ENCODE measurements around the gene ATXN7L1. TPM values are rescaled to one million over a fixed set of nuclear protein-coding genes. Genes with fewer than 3 reads are reported as not detected.

Gene ATXN7L1
- total RNA-seq, 6 experiments from 2014 or later, result 7.1 to 15.7 (median 11.0) TPM

DNA sequence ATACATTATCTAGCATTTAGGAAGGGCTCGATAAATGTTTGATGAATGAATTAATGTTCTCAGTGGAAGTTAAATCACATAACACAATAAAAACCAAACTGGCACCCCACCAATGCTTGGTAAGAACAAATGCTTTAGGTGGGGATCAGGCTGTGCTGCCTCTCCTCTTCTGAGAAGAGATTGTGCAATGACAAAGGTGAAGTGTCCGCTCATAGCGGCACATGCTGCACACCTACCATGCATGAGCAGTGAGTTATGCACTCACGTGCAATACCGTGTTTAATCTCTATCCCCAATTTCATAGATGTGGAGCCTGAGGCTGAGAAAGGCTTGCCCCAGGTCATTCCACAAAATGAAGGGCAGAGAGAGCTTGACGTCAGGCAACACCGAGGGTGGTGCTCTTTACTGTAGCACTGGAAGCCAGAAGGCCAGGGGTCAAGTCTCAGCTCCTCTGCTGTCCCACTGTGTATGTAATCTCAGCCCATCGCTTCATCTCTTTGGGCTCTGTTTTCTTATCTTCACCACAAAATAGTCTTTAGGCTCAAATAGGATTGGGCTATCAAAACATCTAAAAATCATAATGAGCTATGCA, 222.2 kb downstream of the ATXN7L1 start:
- TF ChIP-seq POLR2A (IDR thresholded peaks at IDR 0.05) (no peak), CTCF (IDR thresholded peaks at IDR 0.05) (no peak)
- DNase-seq (no peak), ATAC-seq (no peak)
- Histone ChIP-seq H3K36me3 (no peaks in the 10 kb centered on the region), H3K27ac (no peak overlapping the region), H3K27me3 (no peaks in the 10 kb centered on the region), H3K9me3 (no peaks in the 10 kb centered on the region), H3K4me3 (no peak overlapping the region), H3K4me1 (peaks cover 0 to 36% (median 16%) of the 10 kb centered on the region in 4 donors)
- WGBS (ENCODE audit: insufficient coverage, low coverage, low lambda C conversion rate, missing lambda C conversion rate), result 86% methylated on average over 2 of the region's 8 CpGs
- intact Hi-C loops (cut with DNase I), result loop anchor here in 1 of 2 donors (10.0 kb wide), 1 partner anchor 391 kb away; no protein-coding TSS in a partner anchor

- H3K4me1 ChIP-seq, result peaks cover 0 to 43% (median 20%) of the 10 kb centered on the region in 4 donors
These were observed 222.9 kb downstream of the ATXN7L1 start for GRCh38 chr7:105653441-105654005.

DNA sequence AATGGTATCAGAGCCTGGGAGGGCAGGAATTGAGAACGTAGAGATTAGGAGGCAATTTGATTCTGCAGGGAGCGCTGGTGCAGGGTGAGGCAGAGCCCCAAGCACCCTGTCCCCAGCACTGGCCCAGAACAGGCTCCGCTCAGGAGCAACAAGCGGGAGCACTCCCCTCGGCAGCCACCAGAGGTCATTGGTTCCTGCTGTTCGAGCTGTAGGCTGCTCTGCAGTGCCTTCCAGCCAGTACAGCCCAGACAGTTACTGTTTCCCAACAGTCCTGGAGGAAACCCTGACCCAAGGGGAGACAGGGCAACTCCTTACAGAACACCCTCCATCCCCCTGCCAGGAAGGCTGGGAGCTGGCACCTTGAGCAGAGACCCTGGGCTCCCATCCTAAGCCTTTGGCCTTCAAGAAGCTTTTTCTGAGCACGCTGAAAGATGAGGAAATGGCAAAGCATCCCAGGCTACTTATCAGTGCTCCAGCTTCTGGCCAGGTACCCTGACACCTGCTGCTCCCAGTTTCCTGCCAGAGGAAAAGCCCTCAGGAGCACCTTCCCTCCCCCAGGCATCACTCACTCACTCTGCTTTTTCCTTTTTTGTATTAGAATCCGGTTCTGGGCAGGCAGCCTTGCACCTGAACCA, 223.9 kb downstream of the ATXN7L1 start:
- peak; percentile 81 to 83 (median 82) for DNase-seq
- H3K4me3 ChIP-seq, result no peak overlapping the region
- no peaks in the 10 kb centered on the region for H3K27me3 ChIP-seq
- WGBS (ENCODE audit: insufficient coverage, low coverage, low lambda C conversion rate, missing lambda C conversion rate), result 14% methylated on average over 3 of the region's 8 CpGs
- H3K27ac ChIP-seq, result peak overlapping the region in 1 of 3 donors; percentile 18
- ATAC-seq, result peak; percentile 88 to 94 (median 89)
- no peaks in the 10 kb centered on the region for H3K9me3 ChIP-seq
- peaks cover 0 to 45% (median 20%) of the 10 kb centered on the region in 4 donors for H3K4me1 ChIP-seq
- intact Hi-C loops (cut with DNase I), result loop anchor here in 1 of 2 donors (10.0 kb wide), 1 partner anchor 392 kb away; no protein-coding TSS in a partner anchor
- no peaks in the 10 kb centered on the region for H3K36me3 ChIP-seq
- TF ChIP-seq POLR2A (IDR thresholded peaks at IDR 0.05) (no peak), CTCF (IDR thresholded peaks at IDR 0.05) (peak; percentile 86 to 92 (median 90))

More at GRCh38 chr7:105653441-105654005, 222.9 kb downstream of the ATXN7L1 start:
- H3K9me3 ChIP-seq, result no peaks in the 10 kb centered on the region
- no peaks in the 10 kb centered on the region for H3K36me3 ChIP-seq
- ATAC-seq, result peak; percentile 56 to 85 (median 65)
- WGBS (ENCODE audit: insufficient coverage, low coverage, low lambda C conversion rate, missing lambda C conversion rate), result 59% methylated on average over 5 of the region's 6 CpGs
- no peak for DNase-seq
- intact Hi-C loops (cut with DNase I), result loop anchor here in 1 of 2 donors (10.0 kb wide), 1 partner anchor 391 kb away; no protein-coding TSS in a partner anchor
- no peaks in the 10 kb centered on the region for H3K27me3 ChIP-seq
- TF ChIP-seq CTCF (IDR thresholded peaks at IDR 0.05), result no peak
- TF ChIP-seq POLR2A (IDR thresholded peaks at IDR 0.05), result no peak
- H3K4me3 ChIP-seq, result no peak overlapping the region
- H3K27ac ChIP-seq, result no peak overlapping the region

DNA sequence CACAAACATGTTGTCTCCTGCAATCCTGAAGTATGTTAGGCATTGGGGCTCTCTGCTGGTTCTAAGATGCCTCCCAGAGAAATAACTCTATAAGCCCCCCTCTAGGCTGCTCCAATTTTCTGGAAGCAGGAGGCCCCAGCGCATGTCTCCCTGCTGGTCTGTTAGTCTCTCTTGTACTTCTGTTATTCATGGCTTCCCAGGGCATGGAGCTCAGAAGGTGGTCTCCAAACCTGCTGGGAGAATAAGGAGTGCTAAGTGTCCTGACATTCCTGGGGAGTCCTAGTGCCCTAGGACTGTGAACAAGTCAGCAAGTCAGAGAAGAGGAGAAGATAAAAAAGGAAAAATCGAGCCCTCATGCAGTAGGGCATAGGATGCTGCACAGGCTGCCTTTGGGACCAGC, 224.6 kb downstream of the ATXN7L1 start:
- intact Hi-C loops (cut with DNase I), result loop anchor here in 1 of 2 donors (10.0 kb wide), 1 partner anchor 393 kb away; no protein-coding TSS in a partner anchor
- Histone ChIP-seq H3K9me3 (no peaks in the 10 kb centered on the region), H3K27me3 (no peaks in the 10 kb centered on the region), H3K4me1 (peaks cover 0 to 45% (median 20%) of the 10 kb centered on the region in 4 donors), H3K36me3 (no peaks in the 10 kb centered on the region), H3K27ac (no peak overlapping the region), H3K4me3 (no peak overlapping the region)
- no peak for DNase-seq
- TF ChIP-seq POLR2A (IDR thresholded peaks at IDR 0.05) (no peak), CTCF (IDR thresholded peaks at IDR 0.05) (no peak)
- 100% methylated on average over 1 of the region's 2 CpGs for WGBS (ENCODE audit: insufficient coverage, low coverage, low lambda C conversion rate, missing lambda C conversion rate)
- no peak for ATAC-seq
